ENCODE measurements around the gene ALOXE3. TPM values are rescaled to one million over a fixed set of nuclear protein-coding genes. Genes with fewer than 3 reads are reported as not detected.

Gene ALOXE3
- total RNA-seq (2021): 0.13 and 0.42 TPM in 2 replicates
- long read RNA-seq: 0 reads

GRCh38 chr17:8117980-8118768, at the start of gene ALOXE3:
TSS of gene ALOXE3 (minus strand) at chr17:8118514. CDS start at chr17:8117990, 524 bp downstream.
- H3K14ac ChIP-seq (ENCODE audit: insufficient read depth, low read length): no peak within 1 kb of the TSS
- H3K4ac ChIP-seq (ENCODE audit: low read depth, low read length): no peak within 1 kb of the TSS
- TF ChIP-seq CTCF (conservative IDR thresholded peaks at IDR 0.05): no peak
- Mint-ChIP-seq H3K9me3 (peaks cover 2 to 3% of the 10 kb centered on the region in 2 experiments; a peak in 2 of 5 replicates), H3K4me1 (peaks cover 15 to 22% of the 10 kb centered on the region in 2 experiments), H3K27me3 (ENCODE audit: low read depth) (peaks cover 85% of the 10 kb centered on the region), H3K27ac (peak within 1 kb of the TSS in 2 of 3 experiments; percentile 73 to 85; a peak in 3 of 7 replicates), H3K36me3 (ENCODE audit: insufficient read depth in 1 of 3, low read depth in 3 of 3) (no peaks in the 10 kb centered on the region; a peak in 1 of 7 replicates), H3K4me3 (peak within 1 kb of the TSS; percentile 91 to 93)
- H3K56ac ChIP-seq (ENCODE audit: insufficient read length, low read depth, low read length): no peak within 1 kb of the TSS
- H2BK5ac ChIP-seq (ENCODE audit: insufficient read length, low read length): no peak within 1 kb of the TSS
- no peak within 1 kb of the TSS for H3K9ac ChIP-seq (ENCODE audit: extremely low read depth, insufficient read length, low read length)
- no peak within 1 kb of the TSS for H4K8ac ChIP-seq (replicated peaks; ENCODE audit: insufficient read length, low read depth, low read length)
- no peak within 1 kb of the TSS for H4K91ac ChIP-seq (ENCODE audit: insufficient read length, low read depth, low read length)
- H2AK5ac ChIP-seq (ENCODE audit: insufficient read length, low read length): no peak within 1 kb of the TSS
- no peak within 1 kb of the TSS for H2BK15ac ChIP-seq (ENCODE audit: low read depth, low read length)
- H4K20me1 ChIP-seq (ENCODE audit: control insufficient read depth, insufficient read depth, insufficient read length): no peaks in the 10 kb centered on the region
- no peak within 1 kb of the TSS for H4K5ac ChIP-seq (ENCODE audit: insufficient read length, low read depth, low read length)
- no peak within 1 kb of the TSS for H2BK120ac ChIP-seq (ENCODE audit: low read depth, low read length, poor library complexity, severe bottlenecking)
- peaks cover 31% of the 10 kb centered on the region for H3K23me2 ChIP-seq (ENCODE audit: insufficient read length, low read depth, low read length, poor library complexity, severe bottlenecking)
- H3K18ac ChIP-seq (ENCODE audit: insufficient read length, low read depth, low read length): no peak within 1 kb of the TSS
- no peak within 1 kb of the TSS for H3T11ph ChIP-seq (ENCODE audit: low read length)
- no peak within 1 kb of the TSS for H3K23ac ChIP-seq (ENCODE audit: insufficient read length, low read depth, low read length)
- no peaks in the 10 kb centered on the region for H3K9me3 ChIP-seq (ENCODE audit: control insufficient read depth, low read depth, low read length)
- no peak within 1 kb of the TSS for H2BK12ac ChIP-seq (ENCODE audit: insufficient read length, low read depth, low read length)
- H3K4me1 ChIP-seq (ENCODE audit: insufficient read depth, low read length): no peaks in the 10 kb centered on the region
- H3K79me2 ChIP-seq (ENCODE audit: insufficient read depth, low read length): no peaks in the 10 kb centered on the region
- no peak within 1 kb of the TSS for H2BK20ac ChIP-seq (ENCODE audit: low read depth, low read length, poor library complexity, severe bottlenecking)
- no peak within 1 kb of the TSS for H3K27ac ChIP-seq (ENCODE audit: insufficient read length, low read depth, low read length)
- peak; percentile 74 for DNase-seq
- no peaks in the 10 kb centered on the region for H3K79me1 ChIP-seq (ENCODE audit: insufficient read depth, low read depth, low read length, poor library complexity, severe bottlenecking)
- peak within 1 kb of the TSS; percentile 86 for H2AFZ ChIP-seq (ENCODE audit: low read length)
- H3K27me3 ChIP-seq (ENCODE audit: insufficient read depth, low read length): peaks cover 25% of the 10 kb centered on the region
- H3K4me2 ChIP-seq (ENCODE audit: insufficient read depth, insufficient read length, low read length): peak within 1 kb of the TSS; percentile 99
- WGBS (ENCODE audit: extremely low coverage, insufficient read length, low lambda C conversion rate): no CpG with 5 or more reads among the region's 33 CpGs

All from H9 (cell line).